A673 (cell line): ENCODE results near the gene TPGS1. TPM values are rescaled to one million over a fixed set of nuclear protein-coding genes. Genes with fewer than 3 reads are reported as not detected.

Experiments
- BruUV-seq: library from RNA; stranded (reverse); fragments of 400-500 nt; replicated peaks from 2 replicates; lab custom pipeline; 2021; lab: Mats Ljungman, UMichigan
- CTCF ChIA-PET: fragments of 300-600 bp; sonication (Branson Sonifier 250); formaldehyde crosslinking; loops from one replicate; lab custom pipeline; 2022; ENCODE audit warnings: antibody characterized with exemption; lab: Charles Lee
- POLR2A ChIA-PET: fragments of 300-600 bp; sonication (Branson Sonifier 250); formaldehyde crosslinking; loops from one replicate; lab custom pipeline; 2022; ENCODE audit warnings: antibody characterized with exemption; ENCODE audit not compliant: low non-redundant PET; lab: Charles Lee
- DNase-seq: peaks from one replicate; pipeline ENCODE4 v3.0.0-alpha.2; 2015; ENCODE audit warnings: low spot score
- H3K27ac ChIP-seq: fragments of 200-600 bp; sonication (generic); 2 replicates; pipeline ENCODE4 v1.5.1; 2016; ENCODE audit warnings: mixed run types, low read depth, mild to moderate bottlenecking, mixed read lengths, antibody characterized with exemption, low read length; ENCODE audit not compliant: poor library complexity, severe bottlenecking
- H3K27me3 ChIP-seq: fragments of 200-600 bp; sonication (generic); replicated peaks from 2 replicates; pipeline ENCODE4 v1.6.1; 2017; ENCODE audit warnings: mixed run types, low read depth, mild to moderate bottlenecking, mixed read lengths, antibody characterized with exemption, low read length; ENCODE audit not compliant: insufficient read depth, poor library complexity
- H3K36me3 ChIP-seq: fragments of 200-600 bp; sonication (generic); 2 replicates; pipeline ENCODE4 v1.6.1; 2016; ENCODE audit warnings: mixed run types, mild to moderate bottlenecking, mixed read lengths, antibody characterized with exemption, low read length; ENCODE audit not compliant: insufficient read depth, poor library complexity, severe bottlenecking
- H3K4me1 ChIP-seq: fragments of 200-600 bp; sonication (generic); 2 replicates; pipeline ENCODE4 v1.6.1; 2017; ENCODE audit warnings: mixed run types, mild to moderate bottlenecking, mixed read lengths, antibody characterized with exemption, low read length; ENCODE audit not compliant: insufficient read depth, poor library complexity, severe bottlenecking
- H3K4me3 ChIP-seq: fragments of 200-600 bp; sonication (generic); 2 replicates; pipeline ENCODE4 v1.5.1; 2016; ENCODE audit warnings: low read depth, mixed run types, mild to moderate bottlenecking, mixed read lengths, low read length; ENCODE audit not compliant: poor library complexity, severe bottlenecking
- H3K9me3 ChIP-seq: fragments of 200-600 bp; sonication (generic); 2 replicates; pipeline ENCODE4 v1.6.1; 2016; ENCODE audit warnings: mixed run types, low read depth, mild to moderate bottlenecking, mixed read lengths, antibody characterized with exemption, low read length; ENCODE audit not compliant: poor library complexity, severe bottlenecking
- EZH2 ChIP-seq: fragments of 200-600 bp; sonication (generic); IDR thresholded peaks from 2 replicates; pipeline ENCODE4 v1.6.1; 2017; ENCODE audit warnings: borderline replicate concordance, low read depth, mild to moderate bottlenecking, mixed read lengths, antibody characterized with exemption, low read length; ENCODE audit not compliant: poor library complexity, severe bottlenecking
- intact Hi-C: fragments of 100-400 bp; cut with micrococcal nuclease; formaldehyde crosslinking; loops from one replicate; pipeline ENCODE4 v1.10.0; 2022; ENCODE audit not compliant: unreplicated experiment
- total RNA-seq: library from RNA; stranded (reverse); gene quantifications from 2 replicates; pipeline ENCODE4 v1.2.3, GENCODE V29; 2021
- TF ChIP-seq, protein P1 (sequence below): fragments of 300-800, 200-600 bp; sonication (generic); conservative IDR thresholded peaks from 2 replicates; pipeline ENCODE4 v1.5.1; 2017; ENCODE audit warnings: low read depth, mild to moderate bottlenecking, antibody characterized with exemption, low read length, moderate library complexity, mixed read lengths

TPGS1 gene
- total RNA-seq, 1 experiment from 2014 or later = 22.2 TPM

DNA sequence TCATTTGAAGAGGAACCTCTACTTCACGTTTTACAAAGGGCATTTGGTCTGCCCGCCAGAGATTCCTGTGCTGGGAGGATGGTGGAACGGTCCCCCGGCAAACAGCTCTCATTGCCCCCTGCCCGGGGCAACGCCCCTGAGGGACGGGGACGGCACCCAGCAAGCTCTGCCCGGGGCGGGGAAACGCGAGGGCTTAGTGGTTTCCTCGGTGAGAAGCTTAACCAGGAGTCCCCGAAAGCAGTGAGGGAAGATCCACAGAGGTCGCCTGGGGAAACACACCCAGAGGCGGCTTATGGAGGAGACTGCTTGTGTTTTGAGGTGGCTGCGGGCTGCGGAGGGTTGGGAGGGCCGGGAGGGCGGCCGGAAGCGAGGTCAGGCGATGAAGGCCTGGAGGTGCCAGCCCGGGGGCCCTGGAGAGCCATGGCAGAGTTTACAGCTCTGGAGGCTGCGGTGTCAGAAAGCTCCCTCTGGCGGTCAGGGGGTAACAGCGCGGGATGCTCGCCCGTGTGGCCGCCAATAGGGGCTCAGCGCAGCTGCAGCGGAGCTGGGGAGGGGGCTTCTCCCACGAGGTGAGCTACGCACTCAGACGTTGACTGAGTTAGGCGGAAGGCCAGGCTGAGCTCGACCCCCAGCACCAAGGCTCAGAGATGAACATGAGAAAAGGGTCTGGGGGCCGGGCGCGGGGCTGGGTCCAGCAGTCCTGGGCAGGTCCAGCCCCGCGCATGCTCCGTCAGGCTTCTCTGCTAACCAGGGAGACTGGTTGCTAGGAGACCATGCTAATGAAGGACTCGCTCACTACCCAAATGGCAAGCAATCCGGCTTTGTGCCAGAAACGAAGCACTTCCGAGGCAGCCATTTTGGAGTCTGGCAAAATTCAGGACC, 652 bp upstream of the TPGS1 start:
- no peak for TF ChIP-seq EZH2
- TF ChIP-seq, protein P1, sequence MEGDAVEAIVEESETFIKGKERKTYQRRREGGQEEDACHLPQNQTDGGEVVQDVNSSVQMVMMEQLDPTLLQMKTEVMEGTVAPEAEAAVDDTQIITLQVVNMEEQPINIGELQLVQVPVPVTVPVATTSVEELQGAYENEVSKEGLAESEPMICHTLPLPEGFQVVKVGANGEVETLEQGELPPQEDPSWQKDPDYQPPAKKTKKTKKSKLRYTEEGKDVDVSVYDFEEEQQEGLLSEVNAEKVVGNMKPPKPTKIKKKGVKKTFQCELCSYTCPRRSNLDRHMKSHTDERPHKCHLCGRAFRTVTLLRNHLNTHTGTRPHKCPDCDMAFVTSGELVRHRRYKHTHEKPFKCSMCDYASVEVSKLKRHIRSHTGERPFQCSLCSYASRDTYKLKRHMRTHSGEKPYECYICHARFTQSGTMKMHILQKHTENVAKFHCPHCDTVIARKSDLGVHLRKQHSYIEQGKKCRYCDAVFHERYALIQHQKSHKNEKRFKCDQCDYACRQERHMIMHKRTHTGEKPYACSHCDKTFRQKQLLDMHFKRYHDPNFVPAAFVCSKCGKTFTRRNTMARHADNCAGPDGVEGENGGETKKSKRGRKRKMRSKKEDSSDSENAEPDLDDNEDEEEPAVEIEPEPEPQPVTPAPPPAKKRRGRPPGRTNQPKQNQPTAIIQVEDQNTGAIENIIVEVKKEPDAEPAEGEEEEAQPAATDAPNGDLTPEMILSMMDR = peak; percentile 99
- Histone ChIP-seq H3K36me3 (no peaks in the 10 kb centered on the region), H3K27me3 (no peaks in the 10 kb centered on the region), H3K4me1 (peaks cover 25% of the 10 kb centered on the region), H3K9me3 (no peaks in the 10 kb centered on the region), H3K27ac (peak overlapping the region; percentile 96), H3K4me3 (peak overlapping the region; percentile 82)
- no TSS peak for BruUV-seq
- ChIA-PET CTCF (interaction anchor here (0.7 to 1.3 kb wide), 8 partner anchors 11 to 164 kb away, joined by 3 to 16 read pairs (median 10); partner anchors contain the start of genes CDC34 and MADCAM1), POLR2A (no interaction called here)
- DNase-seq = peak; percentile 93
- intact Hi-C loops = no loop called here

DNA sequence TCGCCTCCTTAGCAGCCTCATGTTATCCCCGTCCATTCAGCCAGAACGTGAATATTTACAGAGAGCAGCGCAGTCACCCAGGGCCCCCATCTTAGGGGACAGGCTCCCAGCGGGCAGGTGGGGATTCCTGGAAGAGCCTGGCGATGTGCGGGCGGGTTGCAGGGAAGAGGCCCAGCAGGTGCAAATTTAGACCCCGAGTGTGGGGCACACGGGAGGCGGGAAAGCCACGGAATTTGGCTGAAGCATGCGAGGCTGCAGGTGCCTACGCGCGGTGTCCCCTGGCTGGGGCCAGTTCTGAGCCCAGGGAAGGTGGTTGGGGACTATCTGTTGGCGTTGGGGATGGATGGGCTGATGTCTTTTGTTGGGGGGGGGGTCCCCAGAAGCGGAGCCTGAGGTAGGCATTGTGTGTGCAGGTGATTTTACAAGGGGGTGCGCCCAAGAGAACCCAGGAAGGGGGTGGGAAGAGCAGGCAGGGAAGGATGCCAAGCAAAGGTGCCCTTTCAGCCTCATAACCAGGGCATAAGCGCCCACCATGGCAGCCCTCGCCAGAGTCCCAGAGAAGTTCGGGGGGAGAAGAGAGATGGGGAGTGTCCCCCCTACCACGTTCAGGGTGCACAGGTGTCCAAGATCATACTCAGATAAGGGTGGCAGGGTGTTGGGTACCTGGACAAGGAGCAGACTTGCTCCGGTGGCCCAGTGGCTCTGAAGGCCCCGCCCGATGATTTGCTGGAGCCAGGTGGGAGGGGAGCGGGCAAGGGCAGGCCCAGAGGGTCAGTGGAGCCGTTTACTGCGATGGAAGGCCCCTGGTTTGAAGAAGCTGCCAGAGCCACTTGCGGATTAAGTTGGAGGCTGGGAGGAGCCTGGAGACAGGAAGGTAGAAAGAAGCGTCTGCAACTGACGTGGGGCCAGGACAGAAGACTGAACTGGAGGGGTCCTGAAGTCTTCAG, 1.2 kb downstream of the TPGS1 start:
- DNase-seq = no peak
- H3K4me1 ChIP-seq = peaks cover 25% of the 10 kb centered on the region
- no peaks in the 10 kb centered on the region for H3K36me3 ChIP-seq
- ChIA-PET CTCF (no interaction called here), POLR2A (no interaction called here)
- BruUV-seq = TSS peak; percentile 37
- H3K4me3 ChIP-seq = peak overlapping the region; percentile 82
- H3K27me3 ChIP-seq = no peaks in the 10 kb centered on the region
- peak overlapping the region; percentile 96 for H3K27ac ChIP-seq
- intact Hi-C loops = no loop called here
- H3K9me3 ChIP-seq = no peaks in the 10 kb centered on the region
- TF ChIP-seq, protein P1 = no peak
- no peak for TF ChIP-seq EZH2

DNA sequence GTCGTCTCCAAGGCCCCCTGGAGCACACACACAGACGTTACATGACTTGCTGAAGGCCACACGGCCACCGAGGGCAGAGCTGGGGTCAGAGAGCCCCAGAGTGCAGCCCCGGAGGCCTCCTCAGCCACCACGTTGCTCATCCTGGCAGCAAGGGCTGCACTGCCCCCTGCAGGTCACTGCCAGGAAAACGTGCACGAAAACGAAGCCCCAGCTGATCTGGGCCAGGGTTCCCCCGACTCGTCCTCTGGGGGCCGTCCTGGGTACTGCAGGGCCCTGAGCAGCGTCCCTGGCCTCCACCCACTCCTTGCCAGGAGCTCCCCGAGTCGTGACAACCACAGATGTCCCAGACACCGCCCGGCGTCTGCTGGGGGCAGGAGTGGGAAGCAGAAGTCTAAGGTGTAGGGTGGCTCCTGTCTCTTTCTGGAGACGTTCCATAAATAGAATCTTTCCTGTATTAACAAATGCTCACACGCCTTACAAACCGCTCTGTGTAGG, 3.4 kb downstream of the TPGS1 start:
- ChIA-PET CTCF (interaction anchor here (0.7 to 2.3 kb wide), 10 partner anchors 11 to 243 kb away, joined by 3 to 16 read pairs (median 5); partner anchors contain the start of gene CDC34), POLR2A (no interaction called here)
- intact Hi-C loops = no loop called here
- Histone ChIP-seq H3K4me3 (peak overlapping the region; percentile 29), H3K27ac (peak overlapping the region; percentile 85), H3K9me3 (no peaks in the 10 kb centered on the region), H3K36me3 (peaks cover 7% of the 10 kb centered on the region), H3K27me3 (no peaks in the 10 kb centered on the region), H3K4me1 (peaks cover 25% of the 10 kb centered on the region)
- no peak for TF ChIP-seq EZH2
- TF ChIP-seq, protein P1 = peak; percentile 100
- DNase-seq = peak; percentile 96
- BruUV-seq = no TSS peak
